ENCODE measurements around the gene TNFRSF4.

DNA sequence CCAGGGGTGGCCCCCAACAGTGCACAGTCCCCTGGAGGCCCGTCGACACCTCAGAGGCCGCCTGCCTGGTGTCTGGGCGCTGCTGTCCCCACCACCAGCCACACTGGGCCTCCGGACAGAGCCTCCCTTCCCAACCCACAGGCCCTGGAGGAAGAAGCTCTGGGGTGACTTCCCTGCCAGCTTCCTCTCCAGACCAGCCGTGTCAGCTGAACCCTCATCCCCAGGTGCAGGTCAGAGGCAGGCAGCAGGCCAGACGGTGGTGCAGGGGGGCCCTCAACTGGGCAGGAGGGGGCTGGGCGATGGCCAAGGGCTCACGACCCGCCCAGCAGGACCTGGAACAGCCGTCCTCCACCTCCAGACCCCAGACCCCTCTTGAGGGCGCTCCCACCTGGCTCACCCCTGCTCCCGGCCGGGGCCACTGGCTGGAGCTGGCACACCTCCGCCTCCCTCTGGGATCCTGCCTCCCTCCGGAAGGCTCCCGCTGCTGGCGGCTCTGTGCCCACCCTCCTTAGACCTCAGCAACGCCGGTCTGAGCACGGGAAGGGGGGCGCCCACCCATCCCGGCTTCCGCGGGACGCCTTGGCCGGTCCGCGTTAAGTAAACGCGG, 8.1 kb downstream of the TNFRSF4 start:
- TF ChIP-seq SP1 (IDR thresholded peaks at IDR 0.05) (no peak), ELF4 (IDR thresholded peaks at IDR 0.05) (no peak)
